ENCODE measurements around the gene TBC1D14. TPM values are rescaled to one million over a fixed set of nuclear protein-coding genes. Genes with fewer than 3 reads are reported as not detected.

TBC1D14 gene
- total RNA-seq, 2 experiments from 2014 or later, result 36.7 to 44.0 TPM

- Mint-ChIP-seq H3K27ac (peak overlapping the region; percentile 94), H3K4me1 (peaks cover 42% of the 10 kb centered on the region), H3K4me3 (peak overlapping the region; percentile 94), H3K9me3 (ENCODE audit: low read depth) (no peaks in the 10 kb centered on the region), H3K36me3 (ENCODE audit: low read depth) (peaks cover 32% of the 10 kb centered on the region), H3K27me3 (peaks cover 2% of the 10 kb centered on the region)
- POLR2A ChIA-PET, result interaction anchor here (0.7 to 1.7 kb wide), 7 partner anchors 9 to 395 kb away, joined by 3 to 12 read pairs (median 7); partner anchors contain the start of genes TADA2B and TBC1D14
- ATAC-seq (no peak), DNase-seq (no peak)
- intact Hi-C loops (cut with DNase I, micrococcal nuclease), result loop anchor here (1.0 to 5.0 kb wide), 13 partner anchors 24 to 1374 kb away; partner anchors contain the start of genes MRFAP1 (in 2 of the 2), TBC1D14 (in 2 of the 2), ACOX3 (in 1 of the 2) and BLOC1S4 (in 1 of the 2)
- CTCF ChIA-PET, result interaction anchor here (0.6 to 10.3 kb wide), 11 partner anchors 12 to 427 kb away, joined by 3 to 126 read pairs (median 6); partner anchors contain the start of genes TADA2B and TBC1D14
These were observed 158.7 kb downstream of the TBC1D14 start for GRCh38 chr4:7068279-7068842.

GRCh38 chr4:7068883-7069282 lies 159.3 kb downstream of the TBC1D14 start:
- intact Hi-C loops (cut with DNase I, micrococcal nuclease), result loop anchor here (1.0 to 5.0 kb wide), 13 partner anchors 25 to 1373 kb away; partner anchors contain the start of genes MRFAP1 (in 2 of the 2), TBC1D14 (in 2 of the 2), ACOX3 (in 1 of the 2) and BLOC1S4 (in 1 of the 2)
- DNase-seq (peak; percentile 41), ATAC-seq (no peak)
- Mint-ChIP-seq H3K27me3 (peaks cover 2% of the 10 kb centered on the region), H3K36me3 (ENCODE audit: low read depth) (peaks cover 27% of the 10 kb centered on the region), H3K4me3 (peak overlapping the region; percentile 94), H3K27ac (peak overlapping the region; percentile 94), H3K4me1 (peaks cover 39% of the 10 kb centered on the region), H3K9me3 (ENCODE audit: low read depth) (no peaks in the 10 kb centered on the region)
- CTCF ChIA-PET, result interaction anchor here (0.8 to 10.3 kb wide), 13 partner anchors 11 to 353 kb away, joined by 3 to 126 read pairs (median 4); partner anchors contain the start of genes BLOC1S4 and TADA2B
- POLR2A ChIA-PET, result interaction anchor here (1.2 to 1.7 kb wide), 4 partner anchors 25 to 160 kb away, joined by 7 to 12 read pairs (median 8); partner anchors contain the start of genes TADA2B and TBC1D14

GRCh38 chr4:7070729-7071511 lies 161.3 kb downstream of the TBC1D14 start:
- peaks cover 2% of the 10 kb centered on the region for H3K27me3 Mint-ChIP-seq
- DNase-seq (peak; percentile 92), ATAC-seq (peak; percentile 28)
- no peaks in the 10 kb centered on the region for H3K9me3 Mint-ChIP-seq (ENCODE audit: low read depth)
- H3K27ac Mint-ChIP-seq, result no peak overlapping the region
- peaks cover 13% of the 10 kb centered on the region for H3K36me3 Mint-ChIP-seq (ENCODE audit: low read depth)
- CTCF ChIA-PET, result interaction anchor here (0.7 to 10.3 kb wide), 29 partner anchors 9 to 519 kb away, joined by 3 to 126 read pairs (median 4); partner anchors contain the start of genes MAN2B2, MRFAP1L1 and TADA2B
- POLR2A ChIA-PET, result interaction anchor here (0.5 to 1.5 kb wide), 2 partner anchors 9 to 162 kb away, joined by 3 to 4 read pairs; no protein-coding TSS in a partner anchor
- H3K4me3 Mint-ChIP-seq, result no peak overlapping the region
- H3K4me1 Mint-ChIP-seq, result peaks cover 22% of the 10 kb centered on the region
- intact Hi-C loops (cut with DNase I, micrococcal nuclease), result loop anchor here (1.0 kb wide), 2 partner anchors 97 to 351 kb away; no protein-coding TSS in a partner anchor

- Mint-ChIP-seq H3K4me1 (peaks cover 12% of the 10 kb centered on the region), H3K36me3 (ENCODE audit: low read depth) (no peaks in the 10 kb centered on the region), H3K27ac (no peak overlapping the region), H3K27me3 (peaks cover 2% of the 10 kb centered on the region), H3K4me3 (no peak overlapping the region), H3K9me3 (ENCODE audit: low read depth) (no peaks in the 10 kb centered on the region)
- ChIA-PET POLR2A (no interaction called here), CTCF (interaction anchor here (10.3 kb wide), 1 partner anchor 29 kb away, joined by 126 read pairs; the partner anchor contains the start of gene TADA2B)
- ATAC-seq (no peak), DNase-seq (no peak)
- intact Hi-C loops (cut with DNase I, micrococcal nuclease), result no loop called here
These were observed 163.4 kb downstream of the TBC1D14 start for GRCh38 chr4:7073059-7073458.

GRCh38 chr4:7073526-7074390 lies 164.1 kb downstream of the TBC1D14 start:
- Mint-ChIP-seq H3K4me1 (peaks cover 8% of the 10 kb centered on the region), H3K27ac (no peak overlapping the region), H3K9me3 (ENCODE audit: low read depth) (no peaks in the 10 kb centered on the region), H3K27me3 (peaks cover 2% of the 10 kb centered on the region), H3K36me3 (ENCODE audit: low read depth) (no peaks in the 10 kb centered on the region), H3K4me3 (no peak overlapping the region)
- DNase-seq, result peak; percentile 38
- ChIA-PET CTCF (interaction anchor here (10.3 kb wide), 1 partner anchor 30 kb away, joined by 126 read pairs; the partner anchor contains the start of gene TADA2B), POLR2A (no interaction called here)
- intact Hi-C loops (cut with DNase I, micrococcal nuclease), result no loop called here
- ATAC-seq, result peak; percentile 24

GRCh38 chr4:7074426-7074825 lies 164.8 kb downstream of the TBC1D14 start:
- no peak overlapping the region for H3K27ac Mint-ChIP-seq
- DNase-seq (no peak), ATAC-seq (no peak)
- ChIA-PET CTCF (no interaction called here), POLR2A (no interaction called here)
- no peaks in the 10 kb centered on the region for H3K9me3 Mint-ChIP-seq (ENCODE audit: low read depth)
- H3K27me3 Mint-ChIP-seq, result peaks cover 2% of the 10 kb centered on the region
- no peaks in the 10 kb centered on the region for H3K36me3 Mint-ChIP-seq (ENCODE audit: low read depth)
- H3K4me1 Mint-ChIP-seq, result peaks cover 5% of the 10 kb centered on the region
- no peak overlapping the region for H3K4me3 Mint-ChIP-seq
- intact Hi-C loops (cut with DNase I, micrococcal nuclease), result no loop called here

GRCh38 chr4:7075962-7076695 lies 166.5 kb downstream of the TBC1D14 start:
- H3K4me3 Mint-ChIP-seq, result no peak overlapping the region
- ChIA-PET CTCF (interaction anchor here (0.6 kb wide), 1 partner anchor 1876 kb away, joined by 4 read pairs; no protein-coding TSS in a partner anchor), POLR2A (no interaction called here)
- intact Hi-C loops (cut with DNase I, micrococcal nuclease), result no loop called here
- no peak overlapping the region for H3K27ac Mint-ChIP-seq
- H3K4me1 Mint-ChIP-seq, result no peaks in the 10 kb centered on the region
- peaks cover 2% of the 10 kb centered on the region for H3K27me3 Mint-ChIP-seq
- DNase-seq, result peak; percentile 41
- H3K36me3 Mint-ChIP-seq (ENCODE audit: low read depth), result no peaks in the 10 kb centered on the region
- ATAC-seq, result peak; percentile 47
- peaks cover 2% of the 10 kb centered on the region for H3K9me3 Mint-ChIP-seq (ENCODE audit: low read depth)

GRCh38 chr4:7076696-7077082 lies 167.1 kb downstream of the TBC1D14 start:
- no peaks in the 10 kb centered on the region for H3K27me3 Mint-ChIP-seq
- DNase-seq (no peak), ATAC-seq (no peak)
- intact Hi-C loops (cut with DNase I, micrococcal nuclease), result no loop called here
- no peaks in the 10 kb centered on the region for H3K36me3 Mint-ChIP-seq (ENCODE audit: low read depth)
- no peak overlapping the region for H3K27ac Mint-ChIP-seq
- H3K4me1 Mint-ChIP-seq, result no peaks in the 10 kb centered on the region
- ChIA-PET CTCF (interaction anchor here (0.9 kb wide), 1 partner anchor 24 kb away, joined by 3 read pairs; no protein-coding TSS in a partner anchor), POLR2A (no interaction called here)
- peaks cover 2% of the 10 kb centered on the region for H3K9me3 Mint-ChIP-seq (ENCODE audit: low read depth)
- H3K4me3 Mint-ChIP-seq, result no peak overlapping the region

GRCh38 chr4:7077371-7077770 lies 167.7 kb downstream of the TBC1D14 start:
- intact Hi-C loops (cut with DNase I, micrococcal nuclease), result no loop called here
- DNase-seq (no peak), ATAC-seq (no peak)
- Mint-ChIP-seq H3K4me1 (no peaks in the 10 kb centered on the region), H3K36me3 (ENCODE audit: low read depth) (no peaks in the 10 kb centered on the region), H3K27ac (no peak overlapping the region), H3K27me3 (peaks cover 2% of the 10 kb centered on the region), H3K9me3 (ENCODE audit: low read depth) (peaks cover 2% of the 10 kb centered on the region), H3K4me3 (no peak overlapping the region)
- POLR2A ChIA-PET, result no interaction called here
- CTCF ChIA-PET, result interaction anchor here (0.9 kb wide), 1 partner anchor 24 kb away, joined by 3 read pairs; no protein-coding TSS in a partner anchor

GRCh38 chr4:7078025-7078424 lies 168.4 kb downstream of the TBC1D14 start:
- no peaks in the 10 kb centered on the region for H3K36me3 Mint-ChIP-seq (ENCODE audit: low read depth)
- intact Hi-C loops (cut with DNase I, micrococcal nuclease), result no loop called here
- no peak overlapping the region for H3K27ac Mint-ChIP-seq
- no peaks in the 10 kb centered on the region for H3K4me1 Mint-ChIP-seq
- DNase-seq (no peak), ATAC-seq (no peak)
- H3K4me3 Mint-ChIP-seq, result no peak overlapping the region
- ChIA-PET CTCF (interaction anchor here (1.7 kb wide), 1 partner anchor 23 kb away, joined by 4 read pairs; no protein-coding TSS in a partner anchor), POLR2A (no interaction called here)
- peaks cover 2% of the 10 kb centered on the region for H3K9me3 Mint-ChIP-seq (ENCODE audit: low read depth)
- peaks cover 6% of the 10 kb centered on the region for H3K27me3 Mint-ChIP-seq
